Measurements from ENCODE around the gene TSPAN32.

GRCh38 chr11:2290351-2290841 is 11.4 kb upstream of the TSPAN32 start:
- TF ChIP-seq ARNT (IDR thresholded peaks at IDR 0.05) = no peak
- TF ChIP-seq CTBP1 (IDR thresholded peaks at IDR 0.05; ENCODE audit: borderline replicate concordance) = no peak
